Measurements from ENCODE around the gene ARSB.

The ARSB gene

GRCh38 chr5:78799266-78800017 lies 185.7 kb downstream of the ARSB start:
- DNase-seq: no peak

GRCh38 chr5:78798673-78799029 lies 186.5 kb downstream of the ARSB start:
- DNase-seq: no peak

GRCh38 chr5:78797936-78798672 lies 187.0 kb downstream of the ARSB start:
- DNase-seq: no peak

GRCh38 chr5:78795757-78796156 lies 189.4 kb downstream of the ARSB start:
- no peak for DNase-seq

- no peak for DNase-seq
Observed at GRCh38 chr5:78794693-78795215, 190.4 kb downstream of the ARSB start.

- no peak for DNase-seq
Observed at GRCh38 chr5:78793907-78794662, 191.0 kb downstream of the ARSB start.

- no peak for DNase-seq
Observed at GRCh38 chr5:78792345-78793055, 192.6 kb downstream of the ARSB start.

- no peak for DNase-seq
Observed at GRCh38 chr5:78791501-78792100, 193.5 kb downstream of the ARSB start.

GRCh38 chr5:78787783-78788182 lies 197.3 kb downstream of the ARSB start:
- DNase-seq: no peak

- DNase-seq: no peak
Observed at GRCh38 chr5:78785454-78785853, 199.7 kb downstream of the ARSB start.

GRCh38 chr5:78783434-78784130 lies 201.5 kb downstream of the ARSB start:
- DNase-seq: no peak

- DNase-seq: no peak
Observed at GRCh38 chr5:78782728-78783127, 202.4 kb downstream of the ARSB start.

GRCh38 chr5:78781611-78782286 lies 203.4 kb downstream of the ARSB start:
- no peak for DNase-seq

GRCh38 chr5:78779771-78780616 lies 205.1 kb downstream of the ARSB start:
- no peak for DNase-seq

GRCh38 chr5:78779262-78779661 lies 205.8 kb downstream of the ARSB start:
- DNase-seq: no peak

GRCh38 chr5:78778538-78778937 lies 206.6 kb downstream of the ARSB start:
- DNase-seq: no peak

GRCh38 chr5:78777901-78778300 lies 207.2 kb downstream of the ARSB start:
- DNase-seq: no peak

GRCh38 chr5:78776637-78777036 lies 208.5 kb downstream of the ARSB start:
- no peak for DNase-seq

- DNase-seq: no peak
Observed at GRCh38 chr5:78773655-78774054, 211.5 kb downstream of the ARSB start.

All from GF-D8 (cell line).